SK-N-MC (cell line): ENCODE data around the gene CCDC88B.

ENCODE experiments used
- DNase-seq: peaks from one replicate; pipeline ENCODE4 v3.0.0-alpha.2; 2011; ENCODE audit warnings: low read depth, low spot score
- H3K27ac ChIP-seq: fragments of 200-600 bp; sonication (generic); 2 replicates; pipeline ENCODE4 v1.5.1; 2016; ENCODE audit warnings: mixed run types
- H3K36me3 ChIP-seq: fragments of 200-600 bp; sonication (generic); 2 replicates; pipeline ENCODE4 v1.6.1; 2017; ENCODE audit warnings: antibody characterized with exemption, low read length, mixed read lengths; ENCODE audit not compliant: insufficient read depth
- H3K4me3 ChIP-seq: fragments of 200-600 bp; sonication (generic); 2 replicates; pipeline ENCODE4 v1.5.1; 2016
- H3K9ac ChIP-seq: fragments of 200-600 bp; sonication (generic); 2 replicates; pipeline ENCODE4 v1.8.0; 2017; ENCODE audit warnings: mixed run types, mixed read lengths; ENCODE audit not compliant: insufficient read length
- H3K9me3 ChIP-seq: fragments of 200-600 bp; sonication (generic); 2 replicates; pipeline ENCODE4 v1.6.1; 2017; ENCODE audit warnings: low read depth, mild to moderate bottlenecking, antibody characterized with exemption, low read length, moderate library complexity, mixed read lengths
- EZH2 ChIP-seq: fragments of 200-600 bp; sonication (generic); IDR thresholded peaks from one replicate; pipeline ENCODE4 v1.6.1; 2017; ENCODE audit warnings: antibody characterized with exemption
- FOXP2 ChIP-seq: optimal IDR thresholded peaks from 2 replicates; pipeline ENCODE3; 2011; ENCODE audit warnings: mild to moderate bottlenecking, moderate library complexity; ENCODE audit not compliant: insufficient read depth; ENCODE audit errors: extremely low read length, control extremely low read depth
- POLR2AphosphoS5 ChIP-seq: IDR thresholded peaks from 2 replicates; pipeline ENCODE4 v1.6.1; 2012; ENCODE audit warnings: mild to moderate bottlenecking, low read depth, low read length, borderline replicate concordance

CCDC88B gene

DNA sequence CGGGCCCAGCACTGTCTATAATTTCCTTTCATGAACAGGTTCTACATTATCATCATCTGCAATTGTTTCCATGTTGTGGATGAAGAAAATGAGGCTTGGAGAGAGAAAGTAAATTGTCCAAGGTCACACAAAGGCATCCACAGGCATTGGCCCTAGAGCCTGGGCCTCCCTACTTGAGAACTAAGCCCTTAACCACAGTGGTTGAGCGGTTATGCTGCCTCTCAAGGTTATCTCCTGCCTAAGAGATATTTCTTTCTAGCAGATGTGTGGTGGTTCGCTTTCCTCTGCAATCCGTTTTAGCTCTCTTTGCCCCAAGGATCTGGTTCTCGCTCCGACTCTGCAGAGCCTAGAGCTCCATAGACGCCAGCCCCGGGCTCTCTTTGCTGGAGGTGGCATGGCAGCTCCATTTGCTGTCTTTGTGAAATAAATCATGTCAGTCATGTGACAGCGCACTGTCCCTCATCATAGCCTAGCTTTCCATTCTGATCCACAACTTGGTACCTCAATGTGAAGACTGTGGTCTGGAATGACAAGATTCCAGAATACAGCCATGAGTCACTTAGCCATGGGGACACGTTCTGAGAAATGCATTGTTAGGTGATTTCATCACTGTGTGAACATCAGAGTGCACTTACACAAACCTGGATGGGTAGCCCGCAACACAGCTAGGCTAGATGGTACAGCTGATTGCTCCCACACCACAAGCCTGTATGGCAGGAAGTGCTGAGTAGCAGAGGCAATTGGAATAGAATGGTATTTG is 46.1 kb downstream of the CCDC88B start:
- DNase-seq: no peak
- Histone ChIP-seq H3K4me3 (no peak overlapping the region), H3K9me3 (no peaks in the 10 kb centered on the region), H3K9ac (no peak overlapping the region), H3K36me3 (no peaks in the 10 kb centered on the region), H3K27ac (no peak overlapping the region)
- no peak for TF ChIP-seq FOXP2

DNA sequence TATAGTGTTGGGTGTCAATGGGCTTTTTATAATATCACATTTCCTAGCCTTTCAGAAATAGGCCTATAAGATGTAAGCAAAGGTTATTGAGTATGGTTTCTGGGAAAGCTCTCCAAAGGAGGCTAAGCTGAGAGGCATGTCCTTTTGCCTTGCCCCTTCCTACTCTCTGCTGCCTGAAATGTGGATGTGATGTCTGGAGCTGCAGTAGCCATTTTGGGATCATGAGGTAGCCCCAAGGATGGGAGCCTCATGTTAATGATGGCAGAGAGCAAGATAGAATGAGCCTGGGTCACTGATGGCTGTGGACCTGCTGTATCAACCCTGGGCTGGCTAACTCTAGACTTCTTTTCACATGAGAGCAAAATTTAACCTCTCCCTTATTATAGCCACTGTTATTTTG is 47.9 kb downstream of the CCDC88B start:
- H3K9ac ChIP-seq: no peak overlapping the region
- H3K9me3 ChIP-seq: no peaks in the 10 kb centered on the region
- no peak for DNase-seq
- no peaks in the 10 kb centered on the region for H3K36me3 ChIP-seq
- no peak overlapping the region for H3K4me3 ChIP-seq
- H3K27ac ChIP-seq: no peak overlapping the region
- TF ChIP-seq FOXP2: no peak

DNA sequence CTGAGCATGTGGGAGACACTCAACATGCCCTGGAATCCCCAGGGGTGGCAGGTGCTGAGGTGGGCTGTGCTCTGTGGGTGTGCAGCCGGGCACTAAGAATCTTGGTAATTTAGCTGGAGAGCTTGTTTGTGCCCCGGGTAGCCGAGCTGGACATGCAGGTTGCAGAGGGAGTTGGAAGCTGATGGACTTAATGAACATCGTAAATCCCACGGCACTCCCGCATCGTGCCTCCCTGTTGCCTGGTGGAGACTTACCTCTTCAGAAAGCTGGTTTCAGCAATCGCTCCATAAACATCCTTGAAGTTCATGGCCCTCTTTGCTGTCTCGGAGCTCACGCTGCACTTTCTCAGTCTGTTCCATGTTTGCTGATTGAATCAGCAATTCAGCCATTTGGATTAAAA is 48.9 kb downstream of the CCDC88B start:
- no peak overlapping the region for H3K27ac ChIP-seq
- H3K9ac ChIP-seq: no peak overlapping the region
- no peak for TF ChIP-seq EZH2
- TF ChIP-seq POLR2AphosphoS5: no peak
- no peak for TF ChIP-seq FOXP2
- no peak overlapping the region for H3K4me3 ChIP-seq
- H3K9me3 ChIP-seq: no peaks in the 10 kb centered on the region
- H3K36me3 ChIP-seq: no peaks in the 10 kb centered on the region
- DNase-seq: no peak

DNA sequence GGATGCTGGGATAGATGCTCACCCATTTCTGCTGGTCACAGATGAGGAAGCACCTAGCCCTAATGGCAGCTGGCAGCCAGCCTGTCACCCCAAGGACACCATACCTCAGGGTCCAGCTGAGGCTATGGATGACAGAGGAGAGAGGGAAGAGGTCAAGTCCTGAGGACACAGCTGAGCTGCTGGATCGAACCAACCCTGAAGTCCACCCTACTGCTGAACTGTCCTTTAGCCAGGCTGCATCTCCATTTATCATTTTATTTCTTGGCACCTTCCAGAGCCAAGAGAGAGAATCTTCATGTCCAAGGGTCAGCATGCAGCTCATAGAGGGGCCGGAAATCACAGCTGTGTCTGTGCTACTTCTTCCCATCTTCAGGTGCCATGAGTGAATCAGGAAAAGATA is 49.8 kb downstream of the CCDC88B start:
- Histone ChIP-seq H3K36me3 (no peaks in the 10 kb centered on the region), H3K9ac (no peak overlapping the region), H3K9me3 (no peaks in the 10 kb centered on the region), H3K4me3 (no peak overlapping the region), H3K27ac (no peak overlapping the region)
- TF ChIP-seq POLR2AphosphoS5 (no peak), FOXP2 (no peak), EZH2 (no peak)
- no peak for DNase-seq

DNA sequence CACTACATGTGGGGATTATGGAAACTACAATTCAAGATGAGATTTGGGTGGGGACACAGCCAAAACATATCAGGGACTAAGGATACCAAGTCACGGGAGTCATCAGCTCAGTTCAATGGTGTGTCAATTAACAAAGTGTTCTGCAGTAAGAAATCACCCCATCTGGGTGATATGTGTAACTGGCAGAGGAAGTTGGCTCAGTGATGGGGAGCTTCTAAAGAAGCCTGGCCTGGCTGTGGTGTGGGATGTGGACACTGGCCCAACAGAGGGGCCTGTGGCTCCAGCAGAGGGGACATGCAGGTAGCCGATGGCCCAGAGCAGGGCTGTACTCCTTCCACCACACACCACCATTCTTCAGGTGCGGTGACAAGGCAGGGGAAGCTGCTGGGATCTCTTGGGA is 50.6 kb downstream of the CCDC88B start:
- TF ChIP-seq FOXP2 (no peak), POLR2AphosphoS5 (no peak), EZH2 (no peak)
- H3K4me3 ChIP-seq: no peak overlapping the region

GRCh38 chr11:64391839-64392238 is 51.8 kb downstream of the CCDC88B start:
- TF ChIP-seq POLR2AphosphoS5 (no peak), EZH2 (no peak), FOXP2 (no peak)
- DNase-seq: no peak
- H3K27ac ChIP-seq: no peak overlapping the region
- no peaks in the 10 kb centered on the region for H3K36me3 ChIP-seq
- H3K9ac ChIP-seq: no peak overlapping the region
- H3K9me3 ChIP-seq: no peaks in the 10 kb centered on the region
- no peak overlapping the region for H3K4me3 ChIP-seq

More for the DNA sequence above, 50.6 kb downstream of the CCDC88B start:
- no peak overlapping the region for H3K9ac ChIP-seq
- no peak overlapping the region for H3K27ac ChIP-seq
- DNase-seq: no peak
- H3K36me3 ChIP-seq: no peaks in the 10 kb centered on the region
- H3K9me3 ChIP-seq: no peaks in the 10 kb centered on the region

GRCh38 chr11:64395545-64396078 is 55.6 kb downstream of the CCDC88B start:
- H3K4me3 ChIP-seq: peak overlapping the region; percentile 70
- H3K36me3 ChIP-seq: no peaks in the 10 kb centered on the region
- no peak overlapping the region for H3K9ac ChIP-seq
- H3K9me3 ChIP-seq: no peaks in the 10 kb centered on the region
- DNase-seq: no peak
- TF ChIP-seq EZH2: no peak
- no peak for TF ChIP-seq POLR2AphosphoS5
- no peak for TF ChIP-seq FOXP2
- peak overlapping the region; percentile 84 for H3K27ac ChIP-seq

- H3K4me3 ChIP-seq: peak overlapping the region; percentile 70
- DNase-seq: no peak
- TF ChIP-seq EZH2: no peak
- TF ChIP-seq FOXP2: no peak
- TF ChIP-seq POLR2AphosphoS5: no peak
- H3K9ac ChIP-seq: peak overlapping the region; percentile 25
- H3K9me3 ChIP-seq: no peaks in the 10 kb centered on the region
- peak overlapping the region; percentile 84 for H3K27ac ChIP-seq
- no peaks in the 10 kb centered on the region for H3K36me3 ChIP-seq
These were observed 56.1 kb downstream of the CCDC88B start for GRCh38 chr11:64396079-64396591.

GRCh38 chr11:64400102-64400501 is 60.1 kb downstream of the CCDC88B start:
- TF ChIP-seq POLR2AphosphoS5 (no peak), FOXP2 (no peak), EZH2 (no peak)
- Histone ChIP-seq H3K27ac (no peak overlapping the region), H3K9me3 (no peaks in the 10 kb centered on the region), H3K36me3 (no peaks in the 10 kb centered on the region), H3K9ac (no peak overlapping the region), H3K4me3 (no peak overlapping the region)
- DNase-seq: no peak
